ENCODE measurements around the gene PKN1. TPM values are rescaled to one million over a fixed set of nuclear protein-coding genes. Genes with fewer than 3 reads are reported as not detected.
A peak's percentile ranks its signal among the peaks of the same experiment; 100 is the strongest.

The PKN1 gene
- total and polyA plus RNA-seq, 2 of the 13 experiments (the other 11 are each of a cell fraction or from before 2014, with no cell fraction given) = 45.7 to 54.5 TPM

DNA sequence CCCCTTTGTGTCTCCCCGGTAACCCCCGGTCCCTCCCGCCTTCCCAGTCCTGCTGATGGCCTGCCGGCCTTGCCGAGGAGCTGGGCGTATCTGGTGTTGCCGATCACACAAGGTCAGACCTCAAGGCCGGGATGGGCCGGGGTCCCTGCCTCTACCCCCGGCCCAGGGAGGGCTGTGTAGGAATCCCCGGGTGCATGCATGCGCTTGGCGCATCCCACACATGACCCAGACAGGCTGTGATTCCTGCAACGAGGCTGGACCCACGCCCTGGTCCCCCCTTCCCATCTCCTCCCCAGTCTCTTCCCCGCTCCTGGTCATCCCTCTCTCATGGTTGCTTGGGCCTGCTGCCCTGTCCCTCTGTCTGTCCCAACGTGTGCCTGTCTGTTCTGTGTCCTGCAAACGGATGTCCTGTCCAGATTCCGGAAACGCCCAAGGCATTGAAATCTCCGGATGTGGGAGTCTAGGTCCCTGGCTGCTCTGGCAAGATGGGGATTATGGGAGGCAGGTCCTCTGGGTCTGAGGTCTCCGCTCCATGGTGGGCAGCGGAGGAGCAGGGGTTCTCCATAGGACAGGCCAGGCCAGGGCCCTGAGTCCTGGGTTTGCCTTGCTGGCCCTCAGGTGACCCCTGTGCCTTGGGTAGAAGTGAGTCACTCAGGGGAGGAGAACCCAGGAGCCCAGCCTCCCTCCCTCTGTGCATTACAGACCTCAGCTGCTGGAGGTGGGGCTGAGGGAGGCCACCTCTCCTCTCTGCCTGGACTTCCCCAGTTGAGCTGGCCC lies 1.6 kb downstream of the PKN1 start (continued):
- TF ChIP-seq ZNF784 (CRISPR knock-in tag; IDR thresholded peaks at IDR 0.05; ENCODE audit: borderline replicate concordance) (0 out of 2 replicates have a peak, but pooled peaks have one; percentile 55), POGZ (CRISPR knock-in tag; IDR thresholded peaks at IDR 0.05) (0 out of 2 replicates have a peak, but pooled peaks have one; percentile 24), ZNF879 (CRISPR knock-in tag; IDR thresholded peaks at IDR 0.05) (0 out of 2 replicates have a peak, but pooled peaks have one; percentile 31), ZNF644 (CRISPR knock-in tag; IDR thresholded peaks at IDR 0.05; ENCODE audit: low read depth) (no peak), RXRA (CRISPR knock-in tag; IDR thresholded peaks at IDR 0.05) (peak; percentile 87), ZBTB14 (CRISPR knock-in tag; IDR thresholded peaks at IDR 0.05) (no peak), YY1 (IDR thresholded peaks at IDR 0.05; ENCODE audit: insufficient read depth, insufficient replicate concordance, low read depth, low read length) (no peak), ZNF460 (CRISPR knock-in tag; IDR thresholded peaks at IDR 0.05; ENCODE audit: borderline replicate concordance) (no peak), ZNF326 (CRISPR knock-in tag; IDR thresholded peaks at IDR 0.05; ENCODE audit: borderline replicate concordance) (no peak), TBX3 (IDR thresholded peaks at IDR 0.05; ENCODE audit: borderline replicate concordance) (no peak), ZNF549 (CRISPR knock-in tag; IDR thresholded peaks at IDR 0.05) (no peak), ZNF570 (CRISPR knock-in tag; IDR thresholded peaks at IDR 0.05; ENCODE audit: borderline replicate concordance) (no peak), RXRB (CRISPR knock-in tag; IDR thresholded peaks at IDR 0.05; ENCODE audit: borderline replicate concordance) (peak; percentile 49; the same call in 1 of the 2 replicates), MTA3 (CRISPR knock-in tag; IDR thresholded peaks at IDR 0.05) (no peak), ZNF350 (CRISPR knock-in tag; IDR thresholded peaks at IDR 0.05; ENCODE audit: borderline replicate concordance, low read depth) (peak; percentile 37), ELF1 (CRISPR knock-in tag; IDR thresholded peaks at IDR 0.05) (0 out of 2 replicates have a peak, but pooled peaks have one; percentile 24)
- TF ChIP-seq, protein P1, sequence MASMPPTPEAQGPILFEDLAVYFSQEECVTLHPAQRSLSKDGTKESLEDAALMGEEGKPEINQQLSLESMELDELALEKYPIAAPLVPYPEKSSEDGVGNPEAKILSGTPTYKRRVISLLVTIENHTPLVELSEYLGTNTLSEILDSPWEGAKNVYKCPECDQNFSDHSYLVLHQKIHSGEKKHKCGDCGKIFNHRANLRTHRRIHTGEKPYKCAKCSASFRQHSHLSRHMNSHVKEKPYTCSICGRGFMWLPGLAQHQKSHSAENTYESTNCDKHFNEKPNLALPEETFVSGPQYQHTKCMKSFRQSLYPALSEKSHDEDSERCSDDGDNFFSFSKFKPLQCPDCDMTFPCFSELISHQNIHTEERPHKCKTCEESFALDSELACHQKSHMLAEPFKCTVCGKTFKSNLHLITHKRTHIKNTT (CRISPR knock-in tag; IDR thresholded peaks at IDR 0.05) = no peak
- TF ChIP-seq, protein P2, sequence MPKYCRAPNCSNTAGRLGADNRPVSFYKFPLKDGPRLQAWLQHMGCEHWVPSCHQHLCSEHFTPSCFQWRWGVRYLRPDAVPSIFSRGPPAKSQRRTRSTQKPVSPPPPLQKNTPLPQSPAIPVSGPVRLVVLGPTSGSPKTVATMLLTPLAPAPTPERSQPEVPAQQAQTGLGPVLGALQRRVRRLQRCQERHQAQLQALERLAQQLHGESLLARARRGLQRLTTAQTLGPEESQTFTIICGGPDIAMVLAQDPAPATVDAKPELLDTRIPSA (CRISPR knock-in tag; IDR thresholded peaks at IDR 0.05; ENCODE audit: borderline replicate concordance) = no peak
- TF ChIP-seq, protein P3, sequence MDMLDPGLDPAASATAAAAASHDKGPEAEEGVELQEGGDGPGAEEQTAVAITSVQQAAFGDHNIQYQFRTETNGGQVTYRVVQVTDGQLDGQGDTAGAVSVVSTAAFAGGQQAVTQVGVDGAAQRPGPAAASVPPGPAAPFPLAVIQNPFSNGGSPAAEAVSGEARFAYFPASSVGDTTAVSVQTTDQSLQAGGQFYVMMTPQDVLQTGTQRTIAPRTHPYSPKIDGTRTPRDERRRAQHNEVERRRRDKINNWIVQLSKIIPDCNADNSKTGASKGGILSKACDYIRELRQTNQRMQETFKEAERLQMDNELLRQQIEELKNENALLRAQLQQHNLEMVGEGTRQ (IDR thresholded peaks at IDR 0.05; ENCODE audit: low read depth, low read length) = no peak
- TF ChIP-seq, protein P3 (CRISPR knock-in tag; IDR thresholded peaks at IDR 0.05; ENCODE audit: borderline replicate concordance) = 0 out of 2 replicates have a peak, but pooled peaks have one; percentile 1

Measured in HepG2 (cell line).